Spleen (tissue), 11 donors: ENCODE results near the gene FBXO5. TPM values are rescaled to one million over a fixed set of nuclear protein-coding genes. Genes with fewer than 3 reads are reported as not detected.
"Not testable (repeated sequence)": the region's sequence is repeated elsewhere in the genome, so short reads cannot be mapped to it uniquely, and the experiment has no call there.

Source experiments
- DNase-seq: peaks from one replicate; pipeline ENCODE4 v3.0.0-alpha.2; 2020
- H3K27ac ChIP-seq, 8 donors: fragments of 200-600 bp; sonication (generic) in 7 of 8; 1 replicate in 4 of 8; 2 replicates in 4 of 8; pipeline versions ENCODE4 v1.5.0 to v1.8.0; 2016 to 2021; ENCODE audit warnings: inconsistent platforms in 4 of 8, mild to moderate bottlenecking in 4 of 8, moderate library complexity in 1 of 8
- H3K27me3 ChIP-seq, 7 donors: fragments of 200-600 bp; sonication (generic) in 6 of 7; replicated peaks in 1 of 7; 1 replicate in 4 of 7; 2 replicates in 3 of 7; pipeline versions ENCODE4 v1.5.0 to v1.8.0; 2016 to 2021; ENCODE audit warnings: inconsistent platforms in 3 of 7, mild to moderate bottlenecking in 1 of 7
- H3K36me3 ChIP-seq, 6 donors: fragments of 200-600 bp; sonication (generic) in 5 of 6; 1 replicate in 4 of 6; 2 replicates in 2 of 6; pipeline versions ENCODE4 v1.5.0 to v1.8.0; 2016 to 2021; ENCODE audit warnings: inconsistent platforms in 2 of 6
- H3K4me1 ChIP-seq, 6 donors: fragments of 200-600 bp; sonication (generic) in 5 of 6; 1 replicate in 3 of 6; 2 replicates in 3 of 6; pipeline versions ENCODE4 v1.5.0 to v1.8.0; 2016 to 2021; ENCODE audit warnings: inconsistent platforms in 3 of 6
- H3K4me3 ChIP-seq, 8 donors: fragments of 200-600 bp; sonication (generic) in 7 of 8; 1 replicate in 4 of 8; 2 replicates in 4 of 8; pipeline versions ENCODE4 v1.5.0 to v1.8.0; 2016 to 2021; ENCODE audit warnings: inconsistent platforms in 4 of 8, mild to moderate bottlenecking in 4 of 8, moderate library complexity in 2 of 8
- H3K9me3 ChIP-seq, 8 donors: fragments of 200-600 bp; sonication (generic) in 7 of 8; 1 replicate in 4 of 8; 2 replicates in 4 of 8; pipeline versions ENCODE4 v1.5.0 to v1.8.0; 2016 to 2021; ENCODE audit warnings: inconsistent platforms in 4 of 8
- POLR2A ChIP-seq, 3 donors: fragments of 450-650 bp; IDR thresholded peaks; one replicate each; pipeline ENCODE4 v1.5.1; 2017; ENCODE audit warnings: antibody characterized with exemption in 3 of 3, mild to moderate bottlenecking in 1 of 3
- POLR2AphosphoS5 ChIP-seq, 3 donors: sonication (generic); formaldehyde crosslinking; IDR thresholded peaks; one replicate each; pipeline ENCODE4 v1.5.1; 2017; ENCODE audit warnings: antibody characterized with exemption in 3 of 3
- WGBS, 5 donors: extraction: QIAGEN DNeasy Blood & Tissue Kit in 3 of 5; methylation state at CpG; one replicate each; pipeline versions ENCODE4 v1.1.5 to v1.1.7; 2013 to 2018; 5-methylcytosine and 5-hydroxymethylcytosine counted together
- intact Hi-C: fragments of 100-400 bp; cut with DNase I; formaldehyde crosslinking; loops from one replicate; pipeline ENCODE4 v1.15.0; 2023; ENCODE audit warnings: low total_unique reads
- polyA plus RNA-seq, 3 donors: library from polyadenylated mRNA; stranded (reverse); fragments of 200-250 nt; gene quantifications; one replicate each; pipeline ENCODE4 v1.2.1, GENCODE V29; 2013
- total RNA-seq, 7 donors: library from RNA; depleted of rRNA in 3 of 7; stranded (reverse); fragments of >200 nt in 3 of 7; fragmentation: NEBNext Ultra II Directional in 4 of 7; extraction: Animal tissue kit (Norgen Biotek cat#: 25700) in 4 of 7; gene quantifications; one replicate each; pipeline versions ENCODE4 v1.1.0 to v1.2.1, GENCODE V29; 2016 to 2021
- TF ChIP-seq, protein P1 (sequence below), 11 experiments: fragments of 200-600 bp in 7 of 11; fragments of 450-650 bp in 4 of 11; sonication (generic) in 4 of 11; IDR thresholded peaks in 8 of 11; conservative IDR thresholded peaks in 3 of 11; 1 replicate in 7 of 11; 2 replicates in 4 of 11; pipeline versions ENCODE4 v1.4.0 to v1.8.0; 2016 to 2021; ENCODE audit warnings: antibody characterized with exemption in 11 of 11, inconsistent platforms in 4 of 11, mild to moderate bottlenecking in 1 of 11
- donor health status: healthy with polysubstance abuse.
- donor health status: DM: no; HTN: no; CAD: no; lungs with moderate emphysema.
- donor health status: DM: no; HTN: no; CAD: no.
- donor health status: Bipolar disorder and iron deficiency.
- donor health status: healthy.
- donor health status: DM: no; HTN: no; CAD: no.
- donor health status: DM: yes; HTN: yes; CAD: no.

FBXO5 gene
- total and polyA plus RNA-seq, 10 donors = 4.8 to 15.0 (median 8.6) TPM

DNA sequence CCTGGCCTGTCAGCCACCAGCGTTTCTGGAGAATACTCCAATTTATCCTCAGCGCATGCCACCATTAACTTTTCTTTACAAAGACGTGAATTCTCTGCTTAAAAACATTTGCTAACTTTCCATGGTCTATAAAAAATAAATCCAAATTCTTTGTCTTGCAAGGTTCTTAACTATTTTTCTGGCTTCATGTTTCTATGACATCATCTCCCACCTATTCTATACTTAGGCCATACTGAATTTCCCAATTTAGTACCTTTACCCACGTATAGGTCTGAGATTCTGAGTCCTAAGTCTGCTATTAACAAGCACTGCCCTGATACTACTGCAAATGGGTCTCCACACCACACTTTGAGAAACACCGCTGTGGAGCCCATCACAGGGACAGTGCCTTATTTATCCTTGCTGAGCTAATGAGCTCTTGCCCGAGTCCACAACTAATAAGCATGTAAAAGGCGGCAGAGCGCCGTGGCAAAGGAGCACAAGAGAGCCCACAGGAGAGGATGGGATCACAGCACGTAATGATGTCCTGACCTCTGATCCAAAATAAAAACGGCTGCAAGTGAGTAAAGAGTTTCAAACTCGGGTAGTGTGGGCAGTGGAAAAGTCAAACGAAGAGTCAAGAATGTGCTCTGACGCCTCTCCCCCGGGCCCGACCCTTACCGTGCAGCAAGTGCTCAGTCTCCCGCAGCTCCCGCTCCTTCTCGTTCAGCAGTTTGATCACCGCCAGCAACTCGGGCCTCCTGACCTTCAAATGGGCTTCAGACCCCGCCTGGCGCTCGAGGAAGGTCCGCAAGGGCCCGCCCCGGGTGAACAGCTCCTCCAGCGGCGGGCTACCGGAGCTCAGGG is 19.1 kb upstream of the FBXO5 start:
- Histone ChIP-seq H3K36me3 (peaks cover 0 to 31% (median 13%) of the 10 kb centered on the region in 6 donors), H3K4me1 (peaks cover 21 to 72% (median 48%) of the 10 kb centered on the region in 6 donors), H3K27me3 (no peaks in the 10 kb centered on the region), H3K9me3 (no peaks in the 10 kb centered on the region), H3K27ac (peak overlapping the region; percentile 84 to 93 (median 90)), H3K4me3 (peak overlapping the region; percentile 59 to 80 (median 70))
- WGBS, 5 donors = 4 to 8% (median 6%) methylated on average over 21 to 25 of the region's 31 CpGs
- peak; percentile 81 for DNase-seq
- TF ChIP-seq POLR2A (IDR thresholded peaks at IDR 0.05) (no peak), POLR2AphosphoS5 (IDR thresholded peaks at IDR 0.05) (no peak)
- TF ChIP-seq, protein P1, sequence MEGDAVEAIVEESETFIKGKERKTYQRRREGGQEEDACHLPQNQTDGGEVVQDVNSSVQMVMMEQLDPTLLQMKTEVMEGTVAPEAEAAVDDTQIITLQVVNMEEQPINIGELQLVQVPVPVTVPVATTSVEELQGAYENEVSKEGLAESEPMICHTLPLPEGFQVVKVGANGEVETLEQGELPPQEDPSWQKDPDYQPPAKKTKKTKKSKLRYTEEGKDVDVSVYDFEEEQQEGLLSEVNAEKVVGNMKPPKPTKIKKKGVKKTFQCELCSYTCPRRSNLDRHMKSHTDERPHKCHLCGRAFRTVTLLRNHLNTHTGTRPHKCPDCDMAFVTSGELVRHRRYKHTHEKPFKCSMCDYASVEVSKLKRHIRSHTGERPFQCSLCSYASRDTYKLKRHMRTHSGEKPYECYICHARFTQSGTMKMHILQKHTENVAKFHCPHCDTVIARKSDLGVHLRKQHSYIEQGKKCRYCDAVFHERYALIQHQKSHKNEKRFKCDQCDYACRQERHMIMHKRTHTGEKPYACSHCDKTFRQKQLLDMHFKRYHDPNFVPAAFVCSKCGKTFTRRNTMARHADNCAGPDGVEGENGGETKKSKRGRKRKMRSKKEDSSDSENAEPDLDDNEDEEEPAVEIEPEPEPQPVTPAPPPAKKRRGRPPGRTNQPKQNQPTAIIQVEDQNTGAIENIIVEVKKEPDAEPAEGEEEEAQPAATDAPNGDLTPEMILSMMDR (IDR thresholded peaks at IDR 0.05 in 8 of 11, conservative IDR thresholded peaks at IDR 0.05 in 3 of 11) = no peak
- intact Hi-C loops = no loop called here

DNA sequence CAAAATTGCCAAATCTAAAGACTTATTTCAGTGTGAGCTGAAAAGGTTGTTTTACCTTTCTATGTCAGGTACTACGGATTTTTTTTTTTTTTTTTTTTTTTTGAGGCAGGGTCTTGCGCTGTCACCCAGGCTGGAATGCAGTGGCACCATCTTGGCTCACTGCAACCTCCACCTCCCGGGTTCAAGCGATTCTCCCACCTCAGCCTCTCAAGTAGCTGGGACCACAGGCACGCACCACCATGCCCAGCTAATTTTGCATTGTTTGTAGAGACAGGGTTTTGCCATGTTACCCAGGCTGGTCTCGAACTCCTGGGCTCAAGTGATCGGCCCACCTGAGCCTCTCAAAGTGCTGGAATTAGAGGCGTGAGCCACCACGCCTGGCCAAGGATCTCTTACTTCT is 17.9 kb upstream of the FBXO5 start:
- peak; percentile 61 for DNase-seq
- Histone ChIP-seq H3K27ac (peak overlapping the region in 4 of 8 donors; percentile 6 to 93 (median 88)), H3K4me3 (peak overlapping the region in 5 of 8 donors; percentile 59 to 80 (median 71)), H3K36me3 (peaks cover 0 to 43% (median 19%) of the 10 kb centered on the region in 6 donors), H3K4me1 (peaks cover 21 to 84% (median 51%) of the 10 kb centered on the region in 6 donors)
- H3K9me3 ChIP-seq, intact Hi-C loops, H3K27me3 ChIP-seq: not testable (repeated sequence)
- WGBS, 5 donors = 90 to 93% (median 92%) methylated on average over 9 of the region's 9 CpGs

DNA sequence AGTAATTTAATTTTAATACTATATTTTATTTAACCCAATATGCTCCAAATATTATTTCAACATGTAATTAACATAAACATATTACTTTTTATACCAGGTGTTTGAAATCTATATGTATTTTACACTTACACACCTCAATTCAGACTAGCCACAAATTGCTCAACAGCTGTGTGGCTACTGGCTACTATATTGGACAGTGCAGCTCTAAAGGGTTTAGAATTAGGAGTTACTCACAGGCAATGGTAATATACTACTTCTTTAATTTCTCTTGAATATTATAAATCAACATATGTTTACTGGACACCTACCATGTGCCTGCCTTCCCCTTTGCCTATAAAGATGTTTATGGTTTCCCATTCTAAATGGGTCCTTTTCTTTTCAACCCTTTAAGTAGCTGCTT is 17.4 kb upstream of the FBXO5 start:
- intact Hi-C loops = no loop called here
- H3K4me3 ChIP-seq = peak overlapping the region in 3 of 8 donors; percentile 70 to 80 (median 75)
- H3K9me3 ChIP-seq = no peaks in the 10 kb centered on the region
- no peaks in the 10 kb centered on the region for H3K27me3 ChIP-seq
- TF ChIP-seq POLR2A (IDR thresholded peaks at IDR 0.05) = no peak
- no peak for TF ChIP-seq POLR2AphosphoS5 (IDR thresholded peaks at IDR 0.05)
- TF ChIP-seq, protein P1 (IDR thresholded peaks at IDR 0.05 in 8 of 11, conservative IDR thresholded peaks at IDR 0.05 in 3 of 11) = no peak
- peak overlapping the region in 2 of 8 donors; percentile 4 to 5 for H3K27ac ChIP-seq
- DNase-seq = no peak
- peaks cover 0 to 48% (median 20%) of the 10 kb centered on the region in 6 donors for H3K36me3 ChIP-seq
- peaks cover 21 to 88% (median 51%) of the 10 kb centered on the region in 6 donors for H3K4me1 ChIP-seq

DNA sequence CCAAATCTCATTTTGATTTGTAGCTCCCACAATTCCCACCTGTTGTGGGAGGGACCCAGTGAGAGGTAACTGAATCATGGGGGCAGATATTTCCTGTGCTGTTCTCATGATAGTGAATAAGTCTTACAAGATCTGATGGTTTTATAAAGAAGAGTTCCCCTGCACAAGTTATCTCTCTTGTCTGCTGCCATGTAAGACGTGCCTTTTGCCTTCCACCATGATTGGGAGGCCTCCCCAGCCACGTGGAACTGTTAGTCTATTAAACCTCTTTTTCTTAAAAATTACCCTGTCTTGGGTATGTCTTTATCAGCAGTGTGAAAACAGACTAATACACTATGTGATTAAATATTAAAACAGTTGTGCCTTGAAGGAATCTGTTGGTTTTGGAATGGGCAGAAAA is 16.7 kb upstream of the FBXO5 start:
- Histone ChIP-seq H3K4me3 (peak overlapping the region in 1 of 8 donors; percentile 70), H3K36me3 (peaks cover 0 to 55% (median 22%) of the 10 kb centered on the region in 6 donors), H3K27ac (peak overlapping the region in 4 of 8 donors; percentile 3 to 26 (median 4)), H3K4me1 (peaks cover 21 to 84% (median 53%) of the 10 kb centered on the region in 6 donors)
- H3K27me3 ChIP-seq, intact Hi-C loops, H3K9me3 ChIP-seq, DNase-seq: not testable (repeated sequence)
- 79 to 93% (median 87%) methylated on average over 2 of the region's 2 CpGs for WGBS, 5 donors

DNA sequence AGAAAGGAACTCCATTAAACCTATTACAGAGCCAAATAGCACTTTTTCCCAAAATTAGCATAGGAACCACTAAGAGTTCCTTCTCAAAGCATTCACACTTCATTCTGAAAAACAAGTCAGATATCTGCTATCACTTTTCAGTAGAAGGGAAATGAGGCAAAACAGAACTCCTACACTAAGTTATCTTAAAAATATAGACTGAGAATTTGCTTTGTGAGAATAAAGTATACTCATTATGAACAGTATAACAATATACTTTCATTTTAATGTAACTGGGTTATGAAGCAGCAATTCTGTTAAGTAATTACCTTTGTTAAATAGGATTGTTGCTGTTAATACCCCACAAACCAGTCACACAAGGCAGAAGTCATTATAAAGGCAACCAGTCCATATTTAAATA is 11.0 kb upstream of the FBXO5 start:
- H3K4me1 ChIP-seq = peaks cover 0 to 58% (median 12%) of the 10 kb centered on the region in 6 donors
- no peaks in the 10 kb centered on the region for H3K27me3 ChIP-seq
- no peak overlapping the region for H3K27ac ChIP-seq
- no peak overlapping the region for H3K4me3 ChIP-seq
- no peaks in the 10 kb centered on the region for H3K9me3 ChIP-seq
- peaks cover 0 to 93% (median 66%) of the 10 kb centered on the region in 6 donors for H3K36me3 ChIP-seq
- intact Hi-C loops = no loop called here
- DNase-seq = no peak
- TF ChIP-seq, protein P1 (IDR thresholded peaks at IDR 0.05 in 8 of 11, conservative IDR thresholded peaks at IDR 0.05 in 3 of 11) = no peak
- TF ChIP-seq POLR2AphosphoS5 (IDR thresholded peaks at IDR 0.05) = no peak
- TF ChIP-seq POLR2A (IDR thresholded peaks at IDR 0.05) = no peak
